ENCODE results near the gene PRKCE. TPM values are rescaled to one million over a fixed set of nuclear protein-coding genes. Genes with fewer than 3 reads are reported as not detected.

The PRKCE gene
- total and polyA plus RNA-seq, 2 experiments from 2014 or later, result 13.2 to 19.2 TPM

DNA sequence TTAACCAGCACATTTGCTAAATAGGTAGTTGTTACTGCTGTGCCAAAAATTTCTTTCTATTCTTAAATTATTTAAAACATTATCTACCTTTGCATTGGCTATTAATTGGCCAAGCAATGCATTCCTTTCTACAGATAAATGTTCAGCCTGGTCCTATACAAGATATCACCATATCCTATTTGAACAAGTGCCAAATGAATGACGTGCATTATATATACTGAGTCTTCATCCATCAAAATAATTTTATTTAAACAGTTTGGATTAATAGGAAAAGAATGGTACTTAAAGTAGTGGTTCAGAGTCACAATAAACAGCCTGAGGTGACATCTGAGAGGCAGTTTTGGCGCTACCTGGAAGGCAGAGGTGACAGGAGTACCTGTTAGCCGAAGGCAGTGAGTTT lies 415.6 kb downstream of the PRKCE start:
- Histone ChIP-seq H3K4me1 (ENCODE audit: low read depth) (peaks cover 4% of the 10 kb centered on the region), H3K27ac (no peak overlapping the region), H3K27me3 (no peaks in the 10 kb centered on the region), H3K9me3 (ENCODE audit: low read depth) (no peaks in the 10 kb centered on the region), H3K4me3 (no peak overlapping the region), H3K36me3 (no peaks in the 10 kb centered on the region)
- TF ChIP-seq, protein P1, sequence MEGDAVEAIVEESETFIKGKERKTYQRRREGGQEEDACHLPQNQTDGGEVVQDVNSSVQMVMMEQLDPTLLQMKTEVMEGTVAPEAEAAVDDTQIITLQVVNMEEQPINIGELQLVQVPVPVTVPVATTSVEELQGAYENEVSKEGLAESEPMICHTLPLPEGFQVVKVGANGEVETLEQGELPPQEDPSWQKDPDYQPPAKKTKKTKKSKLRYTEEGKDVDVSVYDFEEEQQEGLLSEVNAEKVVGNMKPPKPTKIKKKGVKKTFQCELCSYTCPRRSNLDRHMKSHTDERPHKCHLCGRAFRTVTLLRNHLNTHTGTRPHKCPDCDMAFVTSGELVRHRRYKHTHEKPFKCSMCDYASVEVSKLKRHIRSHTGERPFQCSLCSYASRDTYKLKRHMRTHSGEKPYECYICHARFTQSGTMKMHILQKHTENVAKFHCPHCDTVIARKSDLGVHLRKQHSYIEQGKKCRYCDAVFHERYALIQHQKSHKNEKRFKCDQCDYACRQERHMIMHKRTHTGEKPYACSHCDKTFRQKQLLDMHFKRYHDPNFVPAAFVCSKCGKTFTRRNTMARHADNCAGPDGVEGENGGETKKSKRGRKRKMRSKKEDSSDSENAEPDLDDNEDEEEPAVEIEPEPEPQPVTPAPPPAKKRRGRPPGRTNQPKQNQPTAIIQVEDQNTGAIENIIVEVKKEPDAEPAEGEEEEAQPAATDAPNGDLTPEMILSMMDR (IDR thresholded peaks at IDR 0.05; ENCODE audit: low read depth, low read length), result no peak
- DNase-seq (ENCODE audit: low read depth in 1 of 2, low spot score in 1 of 2), result peak in 1 of 2 donors; percentile 41

DNA sequence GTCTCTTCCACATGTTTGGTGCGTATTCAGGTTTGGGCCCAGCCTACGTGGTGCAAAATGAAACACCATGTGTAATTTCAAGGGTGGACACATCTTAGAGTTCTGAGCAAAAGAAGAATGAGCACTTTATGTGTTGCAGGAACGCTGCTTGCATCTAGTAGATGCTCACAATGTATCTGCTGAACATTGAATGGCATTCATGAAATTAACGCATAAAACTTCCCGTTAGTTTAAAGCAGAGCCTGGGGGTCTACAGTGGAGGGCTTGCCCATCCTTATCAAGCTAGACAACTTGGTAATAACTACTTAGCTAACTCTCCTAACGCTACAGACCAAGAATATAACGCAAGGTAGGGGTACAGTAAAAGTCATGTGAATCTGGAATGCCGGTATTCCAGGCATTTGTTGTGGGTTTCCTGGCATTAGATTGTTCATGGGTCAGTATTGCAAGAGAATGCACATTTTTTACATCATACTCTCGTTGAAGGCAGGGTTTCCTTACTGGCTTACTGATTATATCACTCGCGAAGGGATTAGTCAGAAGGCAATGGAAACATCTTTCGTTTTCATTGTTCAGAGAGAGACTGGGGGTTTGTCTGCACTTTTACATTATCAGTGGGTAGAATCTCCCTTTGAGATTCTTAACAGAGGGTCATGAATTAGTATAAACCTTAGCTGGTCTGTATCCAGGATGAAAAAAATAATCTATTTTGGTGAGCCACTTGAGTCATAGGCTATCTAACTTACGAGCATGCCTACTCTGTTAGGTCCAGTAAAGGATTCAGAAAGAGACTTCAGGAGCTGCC lies 416.2 kb downstream of the PRKCE start:
- no peaks in the 10 kb centered on the region for H3K36me3 ChIP-seq
- H3K4me1 ChIP-seq (ENCODE audit: low read depth), result peaks cover 4% of the 10 kb centered on the region
- no peak overlapping the region for H3K4me3 ChIP-seq
- TF ChIP-seq, protein P1 (IDR thresholded peaks at IDR 0.05; ENCODE audit: low read depth, low read length), result no peak
- no peaks in the 10 kb centered on the region for H3K9me3 ChIP-seq (ENCODE audit: low read depth)
- H3K27me3 ChIP-seq, result no peaks in the 10 kb centered on the region
- no peak overlapping the region for H3K27ac ChIP-seq
- DNase-seq (ENCODE audit: low read depth in 1 of 2, low spot score in 1 of 2), result peak in 1 of 2 donors; percentile 98

DNA sequence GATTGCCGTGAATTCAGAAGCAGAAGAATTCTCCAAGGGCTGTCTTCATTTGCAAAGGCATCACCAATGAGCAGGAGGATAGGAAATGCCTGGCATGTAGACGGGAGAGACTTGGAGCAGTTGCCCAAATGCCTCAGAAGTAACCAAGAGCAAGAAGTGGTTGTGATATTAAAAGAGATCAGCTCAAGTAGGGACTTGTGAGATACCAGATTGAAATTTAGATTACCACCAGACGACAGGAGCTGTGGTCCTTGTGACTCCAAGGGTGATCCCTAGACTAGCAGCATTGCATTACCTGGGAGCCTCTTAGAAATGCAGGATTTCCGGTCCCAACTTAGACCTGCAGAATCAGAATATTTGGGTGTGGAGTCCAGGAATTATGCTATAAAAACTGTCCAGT lies 417.2 kb downstream of the PRKCE start:
- Histone ChIP-seq H3K27ac (no peak overlapping the region), H3K36me3 (no peaks in the 10 kb centered on the region), H3K9me3 (ENCODE audit: low read depth) (no peaks in the 10 kb centered on the region), H3K27me3 (no peaks in the 10 kb centered on the region), H3K4me1 (ENCODE audit: low read depth) (peaks cover 4% of the 10 kb centered on the region), H3K4me3 (no peak overlapping the region)
- no peak for DNase-seq (ENCODE audit: low read depth in 1 of 2, low spot score in 1 of 2)
- TF ChIP-seq, protein P1 (IDR thresholded peaks at IDR 0.05; ENCODE audit: low read depth, low read length), result no peak

DNA sequence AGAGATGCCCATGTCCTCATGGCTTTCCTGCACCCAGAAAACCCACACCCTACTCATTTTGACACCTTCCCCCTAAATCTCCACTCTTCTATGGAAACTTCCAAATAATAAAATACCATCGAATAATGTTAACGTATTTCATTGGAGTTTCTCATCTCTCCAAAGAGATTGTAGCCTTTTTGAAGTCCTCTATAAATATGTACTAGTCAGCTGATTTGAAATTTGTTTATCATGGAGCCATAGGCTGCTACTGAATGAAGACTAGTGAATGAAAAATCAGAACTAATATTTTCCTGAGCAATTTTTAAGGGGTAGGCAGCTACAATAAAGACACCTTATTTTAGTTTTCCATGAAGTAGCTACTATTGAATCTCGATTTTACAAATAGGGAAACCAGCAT lies 419.6 kb downstream of the PRKCE start:
- no peak for DNase-seq (ENCODE audit: low read depth in 1 of 2, low spot score in 1 of 2)
- no peaks in the 10 kb centered on the region for H3K27me3 ChIP-seq
- H3K4me1 ChIP-seq (ENCODE audit: low read depth), result peaks cover 7% of the 10 kb centered on the region
- H3K4me3 ChIP-seq, result no peak overlapping the region
- no peak overlapping the region for H3K27ac ChIP-seq
- no peaks in the 10 kb centered on the region for H3K9me3 ChIP-seq (ENCODE audit: low read depth)
- no peaks in the 10 kb centered on the region for H3K36me3 ChIP-seq
- TF ChIP-seq, protein P1 (IDR thresholded peaks at IDR 0.05; ENCODE audit: low read depth, low read length), result no peak

DNA sequence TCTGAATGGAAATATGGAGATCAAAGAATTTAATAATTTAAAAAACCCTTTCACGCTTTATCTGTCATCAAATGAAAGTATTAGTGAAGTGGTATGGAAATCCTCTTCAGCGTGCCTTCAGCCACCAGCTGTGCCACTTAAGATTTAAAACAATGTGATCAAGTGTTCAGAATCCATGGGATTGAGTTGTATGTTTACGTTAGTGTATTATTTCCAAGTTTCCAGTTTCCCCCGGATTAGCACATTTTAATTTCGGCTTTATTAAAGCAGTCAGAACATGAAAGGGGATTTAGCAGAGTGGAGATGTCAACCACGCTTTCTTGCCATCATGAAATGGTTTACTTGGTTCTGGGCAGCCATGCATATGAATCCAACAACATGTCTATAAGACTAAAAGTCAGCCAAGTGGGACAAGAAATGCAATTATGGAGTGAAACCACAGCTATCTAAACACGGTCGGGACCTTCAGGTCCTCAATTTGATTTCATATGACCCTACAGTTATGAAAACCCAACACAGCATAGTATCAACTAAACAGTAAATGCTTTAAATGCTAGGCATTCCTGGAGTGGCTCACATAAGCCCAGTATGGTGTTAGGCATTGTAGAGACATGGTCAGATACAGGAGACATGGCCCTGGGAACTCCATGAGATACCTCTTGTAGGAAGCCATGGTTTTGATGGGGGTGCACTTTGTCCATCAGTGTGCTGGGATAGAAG lies 420.8 kb downstream of the PRKCE start:
- Histone ChIP-seq H3K27ac (no peak overlapping the region), H3K4me3 (no peak overlapping the region), H3K9me3 (ENCODE audit: low read depth) (no peaks in the 10 kb centered on the region), H3K4me1 (ENCODE audit: low read depth) (peaks cover 7% of the 10 kb centered on the region), H3K27me3 (no peaks in the 10 kb centered on the region), H3K36me3 (no peaks in the 10 kb centered on the region)
- DNase-seq (ENCODE audit: low read depth in 1 of 2, low spot score in 1 of 2), result peak in 1 of 2 donors; percentile 34
- TF ChIP-seq, protein P1 (IDR thresholded peaks at IDR 0.05; ENCODE audit: low read depth, low read length), result no peak
